ENCODE results near the gene CALML5. TPM values are rescaled to one million over a fixed set of nuclear protein-coding genes. Genes with fewer than 3 reads are reported as not detected.

CALML5 gene
- not detected in 2 replicates for total RNA-seq

GRCh38 chr10:5499493-5500140 is at the start of gene CALML5:
CALML5 (minus strand) TSS chr10:5499570; CDS start chr10:5499438, 132 bp downstream.

GRCh38 chr10:5524641-5525560 is 25.5 kb upstream of the CALML5 start, which contains the start of gene CALML3:
CALML3 (plus strand) TSS chr10:5524961; CDS start chr10:5525086, 125 bp downstream.

Other genes starting within 250 kb of the CALML5 start
- not detected in 2 replicates for gene UCN3, start 134.6 kb downstream of the CALML5 start, total RNA-seq
- gene TUBAL3, start 94.7 kb downstream of the CALML5 start, total RNA-seq, result not detected in 2 replicates
- gene NET1, start 87.0 kb downstream of the CALML5 start, total RNA-seq, result 8.8 TPM in 2 replicates
- gene CALML3, start 25.4 kb upstream of the CALML5 start, total RNA-seq, result under 0.01 TPM in 1 of 2 replicates, not detected in the other
- gene ASB13, start 167.0 kb upstream of the CALML5 start, total RNA-seq, result 10.4 and 11.3 TPM in 2 replicates
- 42.8 and 60.8 TPM in 2 replicates for gene TASOR2, start 185.3 kb upstream of the CALML5 start, total RNA-seq